ENCODE measurements around the gene ARSB.

The ARSB gene

DNA sequence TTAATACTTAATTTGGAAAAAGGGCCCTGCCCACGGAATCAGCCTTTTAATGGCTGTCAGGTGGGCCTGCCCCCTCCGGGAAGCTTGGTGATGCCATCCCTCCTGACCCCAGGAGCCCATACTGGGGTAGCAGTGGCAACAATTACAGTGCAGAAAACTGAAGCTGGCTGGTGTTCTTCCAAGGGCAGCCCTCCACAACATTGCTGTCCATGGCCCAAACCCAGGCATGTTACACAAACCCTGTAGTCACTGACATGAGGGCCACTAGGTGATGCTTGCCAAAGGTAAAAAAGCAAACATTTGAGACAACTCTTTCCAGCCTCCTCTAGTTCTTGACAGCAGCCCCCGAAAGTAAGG, 186.5 kb downstream of the ARSB start:
- H3K27ac ChIP-seq (ENCODE audit: low read depth, low read length), result no peak overlapping the region
- H3K4me3 ChIP-seq (ENCODE audit: low read length), result no peak overlapping the region

DNA sequence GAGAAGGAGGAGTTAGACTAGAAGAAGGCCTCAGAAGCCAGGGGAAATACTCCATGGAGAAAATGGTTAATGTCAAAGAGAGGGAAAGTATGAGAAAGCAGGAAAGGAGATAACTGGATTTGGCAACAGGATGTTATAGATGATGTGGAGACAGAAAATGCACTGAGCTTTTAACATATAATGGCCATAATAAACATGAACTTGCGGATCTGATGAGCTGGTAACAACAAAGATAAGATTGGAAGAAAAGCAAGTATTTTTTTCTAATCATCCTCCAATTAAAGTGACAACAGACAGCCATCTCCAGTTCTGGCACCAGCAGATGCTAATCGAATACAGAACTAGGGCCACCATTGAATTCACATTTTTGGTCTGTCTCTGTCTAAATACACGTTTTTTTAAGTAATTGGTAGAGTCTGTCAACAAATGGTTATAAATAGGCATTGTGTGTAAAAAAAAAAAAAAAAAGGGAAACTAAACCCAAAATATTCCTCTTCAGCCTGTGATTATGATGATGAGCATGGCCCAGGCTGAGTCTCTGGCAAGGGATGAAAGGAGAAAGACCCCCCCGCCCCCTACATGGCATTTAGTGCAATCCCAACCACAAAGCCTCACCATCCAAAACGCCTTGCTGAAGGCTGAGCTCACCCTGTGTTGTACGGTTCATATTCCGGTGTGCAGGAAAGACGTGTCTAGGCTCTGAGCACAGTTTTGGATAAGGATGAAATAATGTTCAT, 187.0 kb downstream of the ARSB start:
- no peak overlapping the region for H3K27ac ChIP-seq (ENCODE audit: low read depth, low read length)

More for the DNA sequence above, 186.5 kb downstream of the ARSB start:
- Histone ChIP-seq H3K27me3 (ENCODE audit: control insufficient read depth, insufficient read depth, low read length) (no peaks in the 10 kb centered on the region), H3K4me1 (ENCODE audit: control insufficient read depth, insufficient read depth, low read length) (peaks cover 9% of the 10 kb centered on the region), H3K36me3 (ENCODE audit: control insufficient read depth, insufficient read depth, low read length) (no peaks in the 10 kb centered on the region), H3K9ac (ENCODE audit: low read length) (no peak overlapping the region)

DNA sequence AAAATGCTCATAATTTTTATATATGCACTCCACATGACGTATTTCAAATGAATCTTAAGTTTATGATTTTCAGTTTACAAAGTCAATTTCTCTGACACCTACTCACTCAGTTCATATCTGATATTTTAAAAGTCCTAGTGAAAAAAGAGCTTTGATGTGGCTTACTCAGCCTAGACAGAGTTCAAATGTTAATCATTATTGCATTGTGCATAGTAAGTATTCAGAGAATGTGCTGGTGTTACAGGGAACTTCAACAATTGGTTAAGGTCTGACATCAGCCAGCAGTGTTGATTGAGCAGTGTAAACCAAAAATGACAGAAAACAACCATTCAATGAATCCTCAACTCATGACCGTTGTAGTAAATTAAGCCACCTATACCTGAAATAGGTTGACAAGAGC, 189.4 kb downstream of the ARSB start:
- Histone ChIP-seq H3K4me3 (ENCODE audit: low read length) (no peak overlapping the region), H3K27me3 (ENCODE audit: control insufficient read depth, insufficient read depth, low read length) (no peaks in the 10 kb centered on the region), H3K36me3 (ENCODE audit: control insufficient read depth, insufficient read depth, low read length) (no peaks in the 10 kb centered on the region), H3K27ac (ENCODE audit: low read depth, low read length) (no peak overlapping the region), H3K9ac (ENCODE audit: low read length) (no peak overlapping the region), H3K4me1 (ENCODE audit: control insufficient read depth, insufficient read depth, low read length) (no peaks in the 10 kb centered on the region)

More for the DNA sequence above, 187.0 kb downstream of the ARSB start:
- Histone ChIP-seq H3K4me3 (ENCODE audit: low read length) (no peak overlapping the region), H3K4me1 (ENCODE audit: control insufficient read depth, insufficient read depth, low read length) (peaks cover 6% of the 10 kb centered on the region), H3K9ac (ENCODE audit: low read length) (no peak overlapping the region), H3K36me3 (ENCODE audit: control insufficient read depth, insufficient read depth, low read length) (no peaks in the 10 kb centered on the region), H3K27me3 (ENCODE audit: control insufficient read depth, insufficient read depth, low read length) (no peaks in the 10 kb centered on the region)

DNA sequence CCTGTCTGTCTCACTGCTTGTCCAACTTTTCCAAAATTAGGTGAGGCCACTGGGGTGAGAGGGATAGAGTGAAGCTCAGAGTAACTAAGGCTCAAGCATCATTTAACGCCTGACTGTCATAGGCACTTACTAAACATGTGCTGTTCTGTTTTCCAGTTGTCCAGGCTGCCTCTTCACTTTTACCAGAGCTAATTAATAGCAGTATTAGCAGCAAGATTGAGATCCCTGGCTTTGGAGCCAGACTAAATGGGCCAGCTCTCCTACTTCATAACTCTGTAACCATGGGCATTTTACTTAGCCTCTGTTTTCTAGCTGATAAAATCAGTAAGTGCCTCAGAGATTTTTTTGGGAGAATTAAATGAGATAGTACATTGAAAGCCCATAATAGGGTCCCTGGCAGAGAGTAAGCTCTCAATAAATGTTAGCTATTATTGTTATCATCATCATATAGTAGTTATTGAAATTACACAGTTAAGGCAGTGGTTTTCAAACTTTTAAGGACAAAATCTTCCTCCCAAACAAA, 190.4 kb downstream of the ARSB start:
- Histone ChIP-seq H3K27me3 (ENCODE audit: control insufficient read depth, insufficient read depth, low read length) (no peaks in the 10 kb centered on the region), H3K27ac (ENCODE audit: low read depth, low read length) (no peak overlapping the region), H3K36me3 (ENCODE audit: control insufficient read depth, insufficient read depth, low read length) (no peaks in the 10 kb centered on the region), H3K9ac (ENCODE audit: low read length) (no peak overlapping the region), H3K4me3 (ENCODE audit: low read length) (no peak overlapping the region), H3K4me1 (ENCODE audit: control insufficient read depth, insufficient read depth, low read length) (no peaks in the 10 kb centered on the region)

DNA sequence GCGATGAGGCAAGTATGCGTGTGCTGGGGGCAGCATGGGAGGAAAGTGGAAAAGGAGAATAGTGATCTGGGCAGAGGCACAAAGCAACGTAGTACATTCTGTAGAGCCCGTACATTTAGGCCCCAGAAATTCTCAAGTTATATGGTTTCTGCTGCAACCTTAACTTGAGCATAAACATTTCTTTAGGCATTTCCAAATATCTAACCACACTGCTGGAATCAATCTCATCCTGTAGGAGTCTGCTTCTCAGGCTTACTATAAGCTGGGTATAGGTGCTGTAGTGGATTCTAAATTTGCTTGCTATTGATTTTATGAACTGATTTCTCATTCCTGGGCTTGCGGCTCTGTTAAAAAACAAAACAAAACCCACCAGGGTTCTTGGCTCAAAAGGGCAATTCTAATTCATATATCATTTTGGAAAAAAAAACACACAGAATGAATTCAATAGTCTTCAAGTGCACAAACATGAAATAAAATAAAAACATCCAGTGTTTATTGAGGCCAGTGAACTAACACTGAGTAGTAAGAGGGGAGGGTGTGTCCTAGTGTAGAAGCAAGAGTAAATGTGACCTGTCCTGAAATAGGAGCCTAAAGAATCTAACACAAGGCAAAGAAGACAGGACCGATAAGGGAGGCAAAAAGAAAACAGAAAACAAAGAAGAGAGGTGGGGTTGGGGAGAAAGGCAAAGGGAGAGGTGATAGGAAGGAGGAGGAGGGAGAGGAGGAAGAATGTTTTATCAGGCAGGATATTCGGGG, 191.0 kb downstream of the ARSB start:
- Histone ChIP-seq H3K27ac (ENCODE audit: low read depth, low read length) (no peak overlapping the region), H3K4me1 (ENCODE audit: control insufficient read depth, insufficient read depth, low read length) (no peaks in the 10 kb centered on the region), H3K9ac (ENCODE audit: low read length) (no peak overlapping the region), H3K27me3 (ENCODE audit: control insufficient read depth, insufficient read depth, low read length) (no peaks in the 10 kb centered on the region), H3K36me3 (ENCODE audit: control insufficient read depth, insufficient read depth, low read length) (no peaks in the 10 kb centered on the region), H3K4me3 (ENCODE audit: low read length) (no peak overlapping the region)

DNA sequence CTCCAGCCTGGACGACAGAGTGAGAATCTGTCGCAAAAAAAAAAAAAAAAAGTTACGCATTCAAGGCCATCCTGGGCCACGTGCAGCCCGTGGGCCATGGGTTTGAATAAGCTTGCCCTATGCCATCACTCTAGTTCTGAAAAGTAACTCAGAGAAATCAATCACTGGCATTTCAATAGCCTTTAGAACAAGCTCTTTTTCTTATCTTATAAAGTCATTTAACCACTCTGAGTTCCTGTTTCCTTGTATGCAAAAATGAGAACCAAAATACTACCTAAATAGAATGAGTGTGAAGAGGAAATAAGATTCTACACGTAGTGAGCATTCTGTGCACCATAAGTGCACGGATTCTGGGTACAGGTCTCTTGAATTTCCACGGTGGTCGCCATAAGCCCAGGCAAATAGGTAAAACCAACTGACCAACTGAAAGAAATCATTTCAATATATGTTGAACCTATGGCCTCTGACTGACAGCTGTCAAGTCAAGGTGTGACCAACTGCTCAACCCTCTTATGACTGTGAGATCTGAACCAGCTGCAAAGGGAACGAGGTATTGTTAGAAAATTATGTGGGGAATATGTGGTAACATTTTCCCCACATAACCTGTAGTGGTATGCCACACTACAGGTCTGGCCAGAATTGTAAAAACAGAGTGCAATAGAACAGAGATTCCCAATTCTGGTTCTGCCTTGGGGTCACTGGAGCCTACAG, 192.6 kb downstream of the ARSB start:
- H3K27me3 ChIP-seq (ENCODE audit: control insufficient read depth, insufficient read depth, low read length), result no peaks in the 10 kb centered on the region
- H3K9ac ChIP-seq (ENCODE audit: low read length), result no peak overlapping the region
- H3K27ac ChIP-seq (ENCODE audit: low read depth, low read length), result no peak overlapping the region
- H3K4me3 ChIP-seq (ENCODE audit: low read length), result no peak overlapping the region
- H3K36me3 ChIP-seq (ENCODE audit: control insufficient read depth, insufficient read depth, low read length), result no peaks in the 10 kb centered on the region
- H3K4me1 ChIP-seq (ENCODE audit: control insufficient read depth, insufficient read depth, low read length), result peaks cover 3% of the 10 kb centered on the region

DNA sequence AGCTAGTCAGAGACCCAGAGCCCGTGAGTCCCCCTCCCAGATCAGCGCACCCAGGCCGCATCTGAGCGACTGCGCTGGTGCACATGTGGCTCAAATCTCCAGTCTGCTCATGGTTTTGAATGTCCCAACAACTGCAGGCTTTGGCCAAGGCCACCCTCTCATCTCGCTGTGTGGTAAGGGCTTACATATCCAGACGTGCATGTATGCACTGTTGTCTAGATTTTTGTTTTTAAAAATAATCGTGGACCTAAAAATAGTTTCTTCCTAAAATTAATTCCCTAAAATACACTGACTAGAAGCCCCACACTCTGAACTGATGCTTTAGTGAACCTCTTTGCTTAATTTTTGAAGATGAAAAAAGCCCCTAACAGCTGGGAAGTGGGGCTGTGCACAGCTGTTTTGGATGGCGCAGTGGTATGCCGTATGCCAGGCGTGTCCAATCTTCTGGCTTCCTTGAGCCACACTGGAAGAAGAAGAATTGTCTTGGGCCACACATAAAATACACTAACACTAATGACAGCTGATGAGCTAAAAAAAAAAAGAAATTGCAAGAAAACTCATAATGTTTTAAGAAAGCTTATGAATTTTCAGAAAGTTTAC, 193.5 kb downstream of the ARSB start:
- Histone ChIP-seq H3K4me1 (ENCODE audit: control insufficient read depth, insufficient read depth, low read length) (peaks cover 3% of the 10 kb centered on the region), H3K36me3 (ENCODE audit: control insufficient read depth, insufficient read depth, low read length) (no peaks in the 10 kb centered on the region), H3K4me3 (ENCODE audit: low read length) (no peak overlapping the region), H3K9ac (ENCODE audit: low read length) (no peak overlapping the region), H3K27me3 (ENCODE audit: control insufficient read depth, insufficient read depth, low read length) (no peaks in the 10 kb centered on the region), H3K27ac (ENCODE audit: low read depth, low read length) (no peak overlapping the region)

DNA sequence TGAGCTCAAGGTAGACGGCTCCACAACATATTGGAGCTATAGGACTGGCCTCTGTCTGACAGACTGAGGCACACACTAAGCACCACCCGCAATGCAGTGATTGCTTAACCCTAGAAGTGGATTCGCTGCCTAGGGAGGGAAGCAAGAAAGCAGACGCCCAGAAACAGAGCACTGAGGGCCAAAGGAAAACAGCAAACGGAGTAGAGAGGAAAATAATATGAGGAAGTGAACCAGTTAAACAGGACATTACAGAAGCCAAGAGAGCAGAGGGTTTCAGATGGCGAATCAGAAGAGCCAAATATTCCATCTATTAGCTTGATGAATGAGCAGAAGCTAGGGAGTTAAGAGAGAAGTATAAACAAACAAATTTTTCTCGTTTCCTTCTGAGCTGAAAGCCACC, 197.3 kb downstream of the ARSB start:
- Histone ChIP-seq H3K4me1 (ENCODE audit: control insufficient read depth, insufficient read depth, low read length) (peaks cover 3% of the 10 kb centered on the region), H3K9ac (ENCODE audit: low read length) (no peak overlapping the region), H3K27ac (ENCODE audit: low read depth, low read length) (no peak overlapping the region)

DNA sequence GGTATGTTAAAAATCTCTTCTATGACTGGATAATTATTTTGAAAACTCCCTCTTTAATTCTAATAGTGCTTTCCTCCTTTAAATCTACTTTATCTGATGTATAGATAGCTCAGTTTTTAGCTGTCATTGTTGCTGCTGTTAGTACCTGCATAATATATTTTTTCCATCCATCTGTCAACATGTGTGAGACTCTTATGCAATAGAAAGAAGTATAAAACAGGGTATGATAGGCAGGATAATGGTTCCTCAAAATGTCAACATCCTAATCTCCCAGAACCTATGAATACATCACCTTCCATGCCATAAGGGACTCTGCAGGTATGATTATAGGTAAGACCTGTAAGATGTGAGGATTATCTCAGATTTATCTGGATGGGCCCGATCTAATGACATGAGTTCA, 199.7 kb downstream of the ARSB start:
- Histone ChIP-seq H3K4me3 (ENCODE audit: low read length) (no peak overlapping the region), H3K27me3 (ENCODE audit: control insufficient read depth, insufficient read depth, low read length) (no peaks in the 10 kb centered on the region), H3K4me1 (ENCODE audit: control insufficient read depth, insufficient read depth, low read length) (peaks cover 3% of the 10 kb centered on the region), H3K27ac (ENCODE audit: low read depth, low read length) (no peak overlapping the region), H3K36me3 (ENCODE audit: control insufficient read depth, insufficient read depth, low read length) (peaks cover 4% of the 10 kb centered on the region), H3K9ac (ENCODE audit: low read length) (no peak overlapping the region)

More for the DNA sequence above, 197.3 kb downstream of the ARSB start:
- Histone ChIP-seq H3K36me3 (ENCODE audit: control insufficient read depth, insufficient read depth, low read length) (no peaks in the 10 kb centered on the region), H3K4me3 (ENCODE audit: low read length) (no peak overlapping the region), H3K27me3 (ENCODE audit: control insufficient read depth, insufficient read depth, low read length) (no peaks in the 10 kb centered on the region)

DNA sequence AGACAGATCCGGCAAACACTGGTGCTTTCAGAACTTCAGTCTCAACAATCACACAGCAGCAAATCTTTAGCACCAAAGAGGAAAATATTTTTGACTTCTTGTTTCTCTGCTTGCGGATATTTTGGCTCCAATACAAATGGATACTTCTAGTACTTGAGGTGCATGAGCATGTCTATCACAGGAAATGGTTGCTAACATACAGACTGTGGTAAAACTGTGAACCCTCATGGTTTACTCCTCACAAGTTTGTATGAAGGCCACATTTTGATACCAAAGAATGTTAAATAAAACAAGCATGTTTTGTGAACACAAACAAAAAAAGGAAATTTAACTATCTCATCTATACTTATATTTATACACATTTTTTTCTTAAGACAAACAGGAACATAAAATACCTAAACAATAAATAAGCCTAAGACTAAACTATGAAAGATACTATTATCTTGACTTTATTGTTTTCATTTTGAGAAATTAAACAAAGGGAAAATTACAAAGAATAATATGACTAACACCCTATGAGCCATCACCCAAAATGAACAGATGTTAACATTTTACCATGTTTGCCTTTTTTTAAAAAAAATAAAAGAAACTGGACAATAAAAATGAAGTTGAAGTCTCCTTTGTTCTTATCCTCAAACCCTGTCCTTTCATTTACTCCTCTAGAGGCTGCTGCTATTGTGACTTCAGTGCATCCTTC, 201.5 kb downstream of the ARSB start:
- Histone ChIP-seq H3K36me3 (ENCODE audit: control insufficient read depth, insufficient read depth, low read length) (peaks cover 6% of the 10 kb centered on the region), H3K9ac (ENCODE audit: low read length) (no peak overlapping the region), H3K27me3 (ENCODE audit: control insufficient read depth, insufficient read depth, low read length) (no peaks in the 10 kb centered on the region), H3K4me1 (ENCODE audit: control insufficient read depth, insufficient read depth, low read length) (peaks cover 3% of the 10 kb centered on the region), H3K27ac (ENCODE audit: low read depth, low read length) (no peak overlapping the region), H3K4me3 (ENCODE audit: low read length) (no peak overlapping the region)

DNA sequence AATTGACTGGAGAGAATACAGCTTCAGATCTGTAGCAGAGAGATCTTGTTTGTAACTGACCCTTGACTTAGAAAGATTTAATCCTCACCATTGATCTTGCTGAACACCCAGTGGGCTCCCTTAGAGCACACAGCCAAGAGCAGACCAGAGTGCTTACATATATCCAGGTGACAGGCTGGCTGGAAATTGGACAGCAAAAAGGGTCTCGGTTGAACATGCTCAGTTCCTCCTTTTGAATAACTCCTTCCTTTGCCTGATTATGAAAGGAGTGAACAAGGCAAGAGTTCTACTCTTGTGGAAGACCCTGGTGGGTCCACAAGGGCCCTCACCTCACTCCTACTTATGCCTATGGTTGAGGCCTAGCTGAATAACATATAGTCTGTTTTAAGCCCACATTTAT, 202.4 kb downstream of the ARSB start:
- H3K27ac ChIP-seq (ENCODE audit: low read depth, low read length), result no peak overlapping the region
- H3K4me1 ChIP-seq (ENCODE audit: control insufficient read depth, insufficient read depth, low read length), result peaks cover 2% of the 10 kb centered on the region
- H3K27me3 ChIP-seq (ENCODE audit: control insufficient read depth, insufficient read depth, low read length), result no peaks in the 10 kb centered on the region
- H3K4me3 ChIP-seq (ENCODE audit: low read length), result no peak overlapping the region
- peaks cover 6% of the 10 kb centered on the region for H3K36me3 ChIP-seq (ENCODE audit: control insufficient read depth, insufficient read depth, low read length)
- no peak overlapping the region for H3K9ac ChIP-seq (ENCODE audit: low read length)

All from rectal smooth muscle tissue (tissue), 1 donor.